PC-3 (cell line): Measurements from ENCODE around the gene NRG4. TPM values are rescaled to one million over a fixed set of nuclear protein-coding genes. Genes with fewer than 3 reads are reported as not detected.

ENCODE experiments used
- ATAC-seq: fragments of 200-7000 bp; cut with Tn5 transposase; 2 replicates; pipeline ENCODE4 v1.9.1; 2020; ENCODE audit warnings: mild to moderate bottlenecking, moderate library complexity
- BruUV-seq: library from RNA; stranded (reverse); fragments of 400-500 nt; replicated peaks from 2 replicates; lab custom pipeline; 2021; lab: Mats Ljungman, UMichigan
- CTCF ChIA-PET: fragments of 300-600 bp; sonication (Branson Sonifier 250); formaldehyde crosslinking; loops from one replicate; lab custom pipeline; 2022; ENCODE audit warnings: antibody characterized with exemption; lab: Charles Lee
- POLR2A ChIA-PET: fragments of 300-600 bp; sonication (Branson Sonifier 250); formaldehyde crosslinking; loops from one replicate; lab custom pipeline; 2022; ENCODE audit warnings: antibody characterized with exemption; ENCODE audit not compliant: unreplicated experiment; lab: Charles Lee
- DNase-seq: peaks from one replicate; pipeline ENCODE4 v3.0.0-alpha.2; 2015
- H2AFZ ChIP-seq: fragments of 300-600 bp; sonication (generic); 2 replicates; pipeline ENCODE4 v1.6.0; 2016; ENCODE audit warnings: antibody characterized with exemption, low read length
- H3F3A ChIP-seq: fragments of 300-600 bp; sonication (generic); one replicate; pipeline ENCODE4 v1.6.0; 2017; ENCODE audit warnings: antibody characterized with exemption, low read length, control low read depth, mild to moderate bottlenecking; ENCODE audit not compliant: unreplicated experiment
- H3K27ac ChIP-seq: fragments of 300-600 bp; sonication (generic); 2 replicates; pipeline ENCODE4 v1.5.1; 2016; ENCODE audit warnings: mild to moderate bottlenecking, low read length
- H3K27me3 ChIP-seq: fragments of 300-600 bp; sonication (generic); 2 replicates; pipeline ENCODE4 v1.6.1; 2016; ENCODE audit warnings: low read length, mixed read lengths
- H3K36me3 ChIP-seq: fragments of 300-600 bp; sonication (generic); 2 replicates; pipeline ENCODE4 v1.6.1; 2016; ENCODE audit warnings: low read depth, mixed run types, low read length, mixed read lengths
- H3K4me1 ChIP-seq: fragments of 300-600 bp; sonication (generic); 2 replicates; pipeline ENCODE4 v1.5.1; 2016; ENCODE audit warnings: low read length; ENCODE audit not compliant: insufficient read depth
- H3K4me2 ChIP-seq: fragments of 300-600 bp; sonication (generic); 2 replicates; pipeline ENCODE4 v1.6.0; 2016; ENCODE audit warnings: low read length
- H3K4me3 ChIP-seq: fragments of 300-600 bp; sonication (generic); 2 replicates; pipeline ENCODE4 v1.5.1; 2016; ENCODE audit warnings: mild to moderate bottlenecking, low read length, mixed read lengths
- H3K79me2 ChIP-seq: fragments of 300-600 bp; sonication (generic); 2 replicates; pipeline ENCODE4 v1.6.1; 2017; ENCODE audit warnings: low read length, mixed read lengths
- H3K9ac ChIP-seq: fragments of 300-600 bp; sonication (generic); 2 replicates; pipeline ENCODE4 v1.6.0; 2016; ENCODE audit warnings: mild to moderate bottlenecking, low read length
- H3K9me2 ChIP-seq: fragments of 300-600 bp; sonication (generic); replicated peaks from 2 replicates; pipeline ENCODE4 v1.6.1; 2016; ENCODE audit warnings: mixed run types, low read length, mixed read lengths
- H3K9me3 ChIP-seq: fragments of 300-600 bp; sonication (generic); 2 replicates; pipeline ENCODE4 v1.6.1; 2016; ENCODE audit warnings: low read length, mixed read lengths
- H4K20me1 ChIP-seq: fragments of 300-600 bp; sonication (generic); 2 replicates; pipeline ENCODE4 v1.6.1; 2016; ENCODE audit warnings: low read length, mixed read lengths
- CTCF ChIP-seq: fragments of 300-600 bp; sonication (generic); conservative IDR thresholded peaks from 2 replicates; pipeline ENCODE4 v1.5.1; 2017; ENCODE audit warnings: antibody characterized with exemption, low read depth, mild to moderate bottlenecking, low read length
- EZH2 ChIP-seq: fragments of 300-600 bp; sonication (generic); IDR thresholded peaks from one replicate; pipeline ENCODE4 v1.6.1; 2017; ENCODE audit warnings: antibody characterized with exemption, mild to moderate bottlenecking, low read length; ENCODE audit not compliant: unreplicated experiment
- EZH2phosphoT487 ChIP-seq: fragments of 300-600 bp; sonication (generic); IDR thresholded peaks from 2 replicates; pipeline ENCODE4 v1.6.1; 2018; ENCODE audit warnings: mild to moderate bottlenecking, antibody characterized with exemption, low read length, borderline replicate concordance
- intact Hi-C: fragments of 100-400 bp; cut with micrococcal nuclease; formaldehyde crosslinking; loops from 2 replicates; pipeline ENCODE4 v1.9.0; 2023
- total RNA-seq: library from RNA; depleted of rRNA; stranded (reverse); fragments of >200 nt; gene quantifications from 2 replicates; pipeline ENCODE4 v1.2.3, GENCODE V29; 2014

The NRG4 gene
- total RNA-seq, 1 experiment from 2014 or later, result 2.8 TPM

GRCh38 chr15:75923756-75924155 lies 88.5 kb downstream of the NRG4 start:
- CTCF ChIA-PET, result interaction anchor here (0.5 kb wide), 1 partner anchor 319 kb away, joined by 7 read pairs; no protein-coding TSS in a partner anchor
- TF ChIP-seq EZH2phosphoT487, result no peak
- TF ChIP-seq CTCF, result no peak
- TF ChIP-seq EZH2, result no peak
- Histone ChIP-seq H3K4me1 (peaks cover 17% of the 10 kb centered on the region), H3F3A (no peaks in the 10 kb centered on the region), H3K9me2 (no peaks in the 10 kb centered on the region), H3K9me3 (no peaks in the 10 kb centered on the region), H3K27me3 (no peaks in the 10 kb centered on the region), H4K20me1 (no peaks in the 10 kb centered on the region), H3K4me2 (no peak overlapping the region), H3K36me3 (peaks cover 4% of the 10 kb centered on the region; the same call in 1 of the 2 replicates), H3K4me3 (no peak overlapping the region), H3K79me2 (peaks cover 17% of the 10 kb centered on the region), H3K27ac (no peak overlapping the region), H2AFZ (no peak overlapping the region), H3K9ac (no peak overlapping the region)
- intact Hi-C loops, result loop anchor here (5.0 to 10.0 kb wide), 5 partner anchors 81 to 211 kb away; partner anchors contain the start of genes TMEM266 and UBE2Q2
- no TSS peak for BruUV-seq
- no peak for ATAC-seq
- POLR2A ChIA-PET, result no interaction called here
- no peak for DNase-seq

DNA sequence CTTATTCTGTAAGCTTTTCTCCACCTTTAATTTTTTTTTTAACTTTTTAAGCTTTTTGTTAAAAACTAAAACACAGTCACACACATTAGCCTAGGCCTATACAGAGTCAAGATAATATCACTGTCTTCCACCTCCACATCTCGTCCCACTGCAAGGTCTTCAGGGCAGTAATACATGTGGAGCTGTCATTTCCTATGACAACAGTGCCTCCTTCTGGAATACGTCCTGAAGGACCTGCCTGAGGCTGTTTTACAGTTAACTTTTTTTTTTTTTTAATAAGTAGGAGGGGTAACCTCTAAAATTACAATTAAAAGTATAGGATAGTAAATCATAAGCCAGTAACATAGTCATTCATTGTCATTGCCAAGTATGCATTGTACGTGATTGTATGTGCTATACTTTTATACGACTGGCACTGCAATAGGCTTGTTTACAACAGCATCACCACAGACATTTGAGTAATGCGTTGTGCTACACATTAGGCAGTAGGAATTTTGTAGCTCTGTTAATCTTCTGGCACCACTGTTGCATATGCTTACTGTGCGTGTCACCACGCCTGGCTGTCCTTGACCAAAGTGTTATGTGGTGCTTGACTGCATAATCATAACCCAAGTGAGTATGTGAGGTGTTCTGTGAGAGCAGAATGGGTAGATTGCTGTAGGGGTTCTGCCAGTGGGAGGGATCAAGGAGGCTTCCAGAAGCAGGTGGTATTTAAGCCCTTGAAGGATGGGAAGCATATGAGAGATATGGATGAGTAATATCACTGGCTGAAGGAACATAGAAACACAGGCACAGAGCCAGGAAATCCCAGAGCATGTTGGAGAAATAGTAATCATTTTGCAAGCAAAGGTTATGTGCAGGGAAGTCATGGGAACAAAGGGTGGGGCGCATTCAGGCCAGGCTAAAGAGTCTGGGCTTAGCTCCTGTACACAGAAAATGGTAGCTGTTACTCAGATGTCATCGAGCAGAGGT lies 90.2 kb downstream of the NRG4 start:
- no peaks in the 10 kb centered on the region for H4K20me1 ChIP-seq
- no peak for TF ChIP-seq EZH2phosphoT487
- TF ChIP-seq CTCF, result peak; percentile 65
- ATAC-seq (peak; percentile 50), DNase-seq (peak; percentile 50)
- no peaks in the 10 kb centered on the region for H3F3A ChIP-seq
- H3K4me2 ChIP-seq, result no peak overlapping the region
- H3K27me3 ChIP-seq, result no peaks in the 10 kb centered on the region
- BruUV-seq, result no TSS peak
- peaks cover 12% of the 10 kb centered on the region; the same call in 1 of the 2 replicates for H3K36me3 ChIP-seq
- H3K4me1 ChIP-seq, result peaks cover 17% of the 10 kb centered on the region
- H2AFZ ChIP-seq, result no peak overlapping the region
- peaks cover 17% of the 10 kb centered on the region for H3K79me2 ChIP-seq
- no peaks in the 10 kb centered on the region for H3K9me2 ChIP-seq
- intact Hi-C loops, result loop anchor here (5.0 to 10.0 kb wide), 5 partner anchors 80 to 213 kb away; partner anchors contain the start of genes TMEM266 and UBE2Q2
- no peak overlapping the region for H3K4me3 ChIP-seq
- ChIA-PET CTCF (interaction anchor here (0.6 kb wide), 2 partner anchors 112 kb away, joined by 3 to 4 read pairs; no protein-coding TSS in a partner anchor), POLR2A (no interaction called here)
- no peak overlapping the region for H3K9ac ChIP-seq
- no peaks in the 10 kb centered on the region for H3K9me3 ChIP-seq
- H3K27ac ChIP-seq, result no peak overlapping the region
